Brain microvascular endothelial cell (primary cell): Measurements from ENCODE around the gene CREB3.

Source experiments
- DNase-seq: peaks from one replicate; pipeline ENCODE4 v3.0.0-alpha.2; 2020
- H3K27ac ChIP-seq: fragments of 250-450 bp; sonication (Bioruptor Pico); 2 replicates; pipeline ENCODE4 v1.5.1; 2020; ENCODE audit warnings: mild to moderate bottlenecking, moderate library complexity
- H3K27me3 ChIP-seq: fragments of 250-450 bp; sonication (Bioruptor Pico); replicated peaks from 2 replicates; pipeline ENCODE4 v1.5.1; 2020; ENCODE audit warnings: mild to moderate bottlenecking
- H3K36me3 ChIP-seq: fragments of 250-450 bp; sonication (Bioruptor Pico); replicated peaks from 2 replicates; pipeline ENCODE4 v1.5.1; 2020; ENCODE audit warnings: mild to moderate bottlenecking
- H3K4me3 ChIP-seq: 2 replicates; pipeline ENCODE4 v1.5.1; 2011; ENCODE audit warnings: low read depth, mild to moderate bottlenecking, control low read depth, low read length, moderate library complexity
- in situ Hi-C: cut with HindIII; loops from 2 replicates; pipeline ENCODE4 v1.10.0; 2017; ENCODE audit warnings: low sequenced_read_pairs, low pct_ligation_motif_present
- TF ChIP-seq, protein P1 (sequence below): IDR thresholded peaks from 2 replicates; pipeline ENCODE4 v1.5.1; 2011; ENCODE audit warnings: low read depth, mild to moderate bottlenecking, moderate library complexity, low read length, control low read depth, inconsistent platforms; ENCODE audit errors: missing control alignments

The CREB3 gene

DNA sequence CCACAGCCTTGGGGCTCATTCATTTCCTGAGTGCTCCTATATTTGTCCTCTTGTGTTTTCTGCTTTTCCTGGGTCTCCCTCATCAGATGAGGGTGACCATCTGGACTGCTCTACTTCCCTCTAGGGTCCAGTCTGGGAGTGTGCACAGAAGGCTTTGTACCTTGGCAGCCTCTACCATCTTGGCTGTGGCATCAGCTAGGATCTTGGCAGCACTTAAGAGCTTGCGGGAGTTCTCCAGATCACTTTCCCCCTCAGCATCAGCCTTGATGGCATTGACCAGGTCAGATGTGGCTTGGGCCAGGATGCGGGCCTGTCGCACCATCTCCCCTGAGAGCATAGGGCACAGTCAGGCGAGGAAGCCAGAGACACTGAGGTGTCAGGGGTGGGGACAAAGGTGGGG, 16.2 kb upstream of the CREB3 start:
- Histone ChIP-seq H3K4me3 (no peak overlapping the region), H3K36me3 (peaks cover 100% of the 10 kb centered on the region), H3K27ac (no peak overlapping the region), H3K27me3 (no peaks in the 10 kb centered on the region)
- TF ChIP-seq, protein P1, sequence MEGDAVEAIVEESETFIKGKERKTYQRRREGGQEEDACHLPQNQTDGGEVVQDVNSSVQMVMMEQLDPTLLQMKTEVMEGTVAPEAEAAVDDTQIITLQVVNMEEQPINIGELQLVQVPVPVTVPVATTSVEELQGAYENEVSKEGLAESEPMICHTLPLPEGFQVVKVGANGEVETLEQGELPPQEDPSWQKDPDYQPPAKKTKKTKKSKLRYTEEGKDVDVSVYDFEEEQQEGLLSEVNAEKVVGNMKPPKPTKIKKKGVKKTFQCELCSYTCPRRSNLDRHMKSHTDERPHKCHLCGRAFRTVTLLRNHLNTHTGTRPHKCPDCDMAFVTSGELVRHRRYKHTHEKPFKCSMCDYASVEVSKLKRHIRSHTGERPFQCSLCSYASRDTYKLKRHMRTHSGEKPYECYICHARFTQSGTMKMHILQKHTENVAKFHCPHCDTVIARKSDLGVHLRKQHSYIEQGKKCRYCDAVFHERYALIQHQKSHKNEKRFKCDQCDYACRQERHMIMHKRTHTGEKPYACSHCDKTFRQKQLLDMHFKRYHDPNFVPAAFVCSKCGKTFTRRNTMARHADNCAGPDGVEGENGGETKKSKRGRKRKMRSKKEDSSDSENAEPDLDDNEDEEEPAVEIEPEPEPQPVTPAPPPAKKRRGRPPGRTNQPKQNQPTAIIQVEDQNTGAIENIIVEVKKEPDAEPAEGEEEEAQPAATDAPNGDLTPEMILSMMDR: no peak
- in situ Hi-C loops: no loop called here
- no peak for DNase-seq

DNA sequence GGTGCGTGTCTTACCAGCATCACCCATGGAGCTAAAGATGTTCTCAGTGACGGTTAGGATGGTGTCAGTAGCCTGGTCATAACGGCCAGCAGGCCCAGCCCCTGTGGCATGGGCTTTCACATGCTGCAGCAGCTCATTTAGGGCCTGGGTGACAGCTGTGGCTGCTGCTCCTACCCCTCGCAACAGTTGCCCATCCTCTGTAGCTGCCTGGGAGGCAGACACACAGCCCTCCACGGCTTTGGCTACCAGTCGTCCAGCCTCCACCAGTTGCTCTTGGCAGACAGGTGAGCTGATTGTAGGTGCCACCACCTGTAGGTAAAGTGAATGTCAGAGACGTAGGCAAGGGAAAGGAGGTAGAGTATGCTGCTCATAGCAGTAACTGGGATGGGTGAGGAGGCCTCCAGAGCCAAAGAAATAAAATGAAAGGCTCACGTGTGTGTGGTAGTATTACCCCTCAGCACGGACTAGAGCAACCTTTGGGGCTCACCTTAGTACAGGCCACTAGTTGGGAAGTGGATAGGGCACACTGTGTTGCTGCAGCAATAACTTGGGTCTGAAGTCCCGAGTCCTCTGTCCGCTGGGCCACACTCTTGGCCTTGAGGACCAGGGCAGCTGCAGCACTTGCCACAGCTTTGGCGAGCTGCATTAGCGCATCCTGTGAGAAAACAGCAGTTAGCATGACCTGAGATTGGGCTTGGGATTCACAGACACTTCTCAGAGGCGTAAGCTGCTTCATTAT, 15.2 kb upstream of the CREB3 start:
- H3K27ac ChIP-seq: no peak overlapping the region
- TF ChIP-seq, protein P1: no peak
- H3K36me3 ChIP-seq: peaks cover 100% of the 10 kb centered on the region
- no peaks in the 10 kb centered on the region for H3K27me3 ChIP-seq
- in situ Hi-C loops: no loop called here
- no peak overlapping the region for H3K4me3 ChIP-seq
- DNase-seq: no peak

DNA sequence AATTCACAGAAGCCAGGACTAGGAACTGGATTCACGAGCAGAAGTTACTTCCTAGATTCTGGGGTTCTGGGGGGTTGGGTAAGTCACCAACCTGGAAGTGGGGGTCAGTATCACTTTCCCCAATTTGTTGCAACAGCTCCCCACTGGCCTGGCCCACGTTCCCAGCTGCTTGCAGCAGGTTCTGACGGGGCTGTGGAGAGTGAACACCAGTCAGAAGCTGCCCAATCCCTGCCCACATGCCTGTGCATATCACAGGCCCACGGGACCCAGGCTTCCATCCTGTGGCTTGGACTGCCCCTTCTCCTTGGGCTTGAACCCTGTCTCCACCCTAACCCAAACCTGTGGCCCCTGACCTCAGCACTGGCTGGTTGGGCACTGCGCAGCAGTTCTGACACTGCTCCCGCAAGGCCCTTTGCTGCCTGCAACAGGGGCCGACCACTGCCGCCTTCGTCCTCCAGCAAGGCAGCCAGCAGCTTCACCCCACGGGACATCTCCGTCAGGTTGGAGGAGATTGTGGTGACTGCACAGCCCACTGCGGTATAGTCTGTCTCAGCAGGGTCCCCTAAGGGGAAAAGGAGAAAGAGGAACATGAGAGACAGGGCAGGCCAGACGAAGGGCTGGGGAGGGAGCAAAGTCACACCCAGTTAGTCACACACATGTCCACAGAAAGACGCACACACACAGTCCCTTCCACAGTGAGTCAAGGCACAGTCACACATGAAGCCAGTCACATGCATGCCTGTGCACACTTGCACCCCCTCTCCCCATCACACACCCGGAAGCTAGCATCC, 13.6 kb upstream of the CREB3 start:
- TF ChIP-seq, protein P1: no peak
- Histone ChIP-seq H3K4me3 (no peak overlapping the region), H3K36me3 (peaks cover 100% of the 10 kb centered on the region), H3K27me3 (no peaks in the 10 kb centered on the region), H3K27ac (no peak overlapping the region)
- DNase-seq: no peak
- in situ Hi-C loops: no loop called here

DNA sequence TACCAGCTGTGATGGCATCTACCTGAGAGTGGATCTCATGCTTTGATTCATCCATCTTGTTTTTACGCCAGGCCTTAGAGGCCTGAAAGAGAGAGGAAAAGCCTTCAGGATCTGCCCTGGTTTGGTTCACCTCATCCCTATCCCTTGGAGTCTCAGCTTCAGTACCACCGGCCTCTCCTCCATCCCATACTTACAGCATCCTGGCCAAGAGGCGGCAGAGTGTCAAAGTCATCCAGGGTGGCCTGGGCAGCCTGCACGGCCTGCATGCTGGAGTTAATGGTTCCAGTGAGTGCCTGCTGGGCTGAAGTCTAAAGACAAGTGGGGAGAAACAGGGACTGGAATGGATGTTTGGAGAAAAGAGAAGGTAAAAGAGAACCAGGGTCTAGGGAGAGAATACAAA, 12.9 kb upstream of the CREB3 start:
- H3K4me3 ChIP-seq: no peak overlapping the region
- no peak for DNase-seq
- TF ChIP-seq, protein P1: no peak
- H3K36me3 ChIP-seq: peaks cover 100% of the 10 kb centered on the region
- H3K27ac ChIP-seq: no peak overlapping the region
- in situ Hi-C loops: no loop called here
- no peaks in the 10 kb centered on the region for H3K27me3 ChIP-seq

DNA sequence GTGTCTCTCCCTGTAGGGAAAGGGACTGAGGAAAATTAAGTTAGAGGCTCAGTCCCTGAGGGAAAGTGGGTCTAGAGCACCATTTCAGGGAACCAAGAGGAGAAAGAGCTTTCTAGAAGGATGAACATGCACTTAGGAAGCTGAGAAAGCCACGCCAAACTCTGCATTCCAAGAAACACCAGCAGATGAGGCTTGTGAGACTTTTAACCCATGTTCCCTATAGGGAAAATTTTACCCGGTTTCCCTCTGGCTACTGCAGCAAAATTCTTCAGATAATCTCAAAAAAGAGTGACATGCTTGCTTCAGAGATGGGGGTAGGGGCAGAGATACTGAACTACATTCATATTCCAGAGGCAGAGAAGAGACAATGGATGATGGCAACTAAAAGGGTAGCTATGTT, 9.0 kb upstream of the CREB3 start:
- TF ChIP-seq, protein P1: no peak
- H3K4me3 ChIP-seq: no peak overlapping the region
- DNase-seq: no peak
- in situ Hi-C loops: no loop called here
- H3K36me3 ChIP-seq: peaks cover 78% of the 10 kb centered on the region
- H3K27me3 ChIP-seq: no peaks in the 10 kb centered on the region
- H3K27ac ChIP-seq: no peak overlapping the region
